DMS153 treated with DMSO at 0.1 percent for 48 hours (cell line): ENCODE data around the gene ARID1A.

Experiments
- DNase-seq: peaks from one replicate; lab custom pipeline; 2025; ENCODE audit not compliant: unreplicated experiment; lab: John Stamatoyannopoulos, UW

The ARID1A gene

GRCh38 chr1:26727476-26727875, 31.7 kb downstream of the ARID1A start:
- DNase-seq: no peak

DNA sequence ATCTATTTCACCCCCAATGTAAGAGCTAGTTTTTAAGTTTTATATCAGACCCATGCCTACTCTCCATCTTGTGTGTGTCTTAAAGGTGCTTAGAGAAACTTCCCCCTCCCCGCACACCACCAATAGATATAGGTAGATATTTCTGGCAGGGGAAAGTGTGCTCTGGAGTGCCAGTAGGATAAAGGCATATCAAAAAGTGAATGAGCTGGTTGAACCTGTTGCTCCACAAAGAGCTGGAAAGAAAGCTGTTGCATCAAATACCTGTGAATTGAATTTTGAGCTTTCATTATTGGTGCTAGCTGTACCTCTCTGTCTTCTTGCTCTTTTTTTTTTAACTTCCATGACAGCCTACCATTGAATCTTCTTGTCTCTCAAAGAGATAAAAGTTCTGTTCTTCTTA, 32.8 kb downstream of the ARID1A start:
- DNase-seq: no peak

- DNase-seq: no peak
Observed at GRCh38 chr1:26729633-26730032, 33.8 kb downstream of the ARID1A start.

DNA sequence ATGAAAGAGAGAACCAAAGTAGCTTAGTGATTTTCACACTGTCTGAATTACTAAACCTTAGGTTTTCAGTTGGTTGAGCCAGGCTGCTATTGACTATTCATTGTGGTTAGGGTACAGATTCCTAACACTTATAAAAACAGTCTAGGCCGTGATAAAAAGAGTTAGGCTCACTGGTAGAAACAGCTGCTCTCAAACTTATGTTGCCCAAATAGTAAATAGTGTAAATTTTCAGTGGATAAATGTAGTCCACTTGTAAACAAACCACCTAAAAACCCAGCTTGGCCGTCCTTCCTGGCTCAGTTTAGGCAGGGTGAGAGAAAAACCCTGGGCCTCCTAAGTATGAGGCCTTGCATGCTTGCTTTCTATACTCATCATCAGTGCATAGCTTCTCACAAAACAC, 34.9 kb downstream of the ARID1A start:
- DNase-seq: no peak

DNA sequence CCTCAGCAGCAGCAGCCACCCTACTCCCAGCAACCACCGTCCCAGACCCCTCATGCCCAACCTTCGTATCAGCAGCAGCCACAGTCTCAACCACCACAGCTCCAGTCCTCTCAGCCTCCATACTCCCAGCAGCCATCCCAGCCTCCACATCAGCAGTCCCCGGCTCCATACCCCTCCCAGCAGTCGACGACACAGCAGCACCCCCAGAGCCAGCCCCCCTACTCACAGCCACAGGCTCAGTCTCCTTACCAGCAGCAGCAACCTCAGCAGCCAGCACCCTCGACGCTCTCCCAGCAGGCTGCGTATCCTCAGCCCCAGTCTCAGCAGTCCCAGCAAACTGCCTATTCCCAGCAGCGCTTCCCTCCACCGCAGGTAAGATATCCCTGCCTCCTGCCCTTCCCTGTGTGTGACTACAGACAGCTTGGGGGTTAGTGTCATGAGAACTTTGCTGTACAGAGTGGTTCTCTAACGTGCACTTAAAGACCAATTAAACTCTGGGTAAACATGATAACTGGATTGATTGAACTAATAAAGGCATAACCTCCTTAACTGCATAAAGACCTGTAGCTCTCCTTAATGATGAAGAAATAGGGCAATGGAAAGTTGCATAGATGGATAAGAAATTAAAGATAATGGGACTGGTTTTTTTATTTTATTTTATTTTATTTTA, 35.6 kb downstream of the ARID1A start:
- DNase-seq: no peak

GRCh38 chr1:26733392-26733791, 37.6 kb downstream of the ARID1A start:
- no peak for DNase-seq

- DNase-seq: no peak
Observed at GRCh38 chr1:26733982-26734381, 38.2 kb downstream of the ARID1A start.

DNA sequence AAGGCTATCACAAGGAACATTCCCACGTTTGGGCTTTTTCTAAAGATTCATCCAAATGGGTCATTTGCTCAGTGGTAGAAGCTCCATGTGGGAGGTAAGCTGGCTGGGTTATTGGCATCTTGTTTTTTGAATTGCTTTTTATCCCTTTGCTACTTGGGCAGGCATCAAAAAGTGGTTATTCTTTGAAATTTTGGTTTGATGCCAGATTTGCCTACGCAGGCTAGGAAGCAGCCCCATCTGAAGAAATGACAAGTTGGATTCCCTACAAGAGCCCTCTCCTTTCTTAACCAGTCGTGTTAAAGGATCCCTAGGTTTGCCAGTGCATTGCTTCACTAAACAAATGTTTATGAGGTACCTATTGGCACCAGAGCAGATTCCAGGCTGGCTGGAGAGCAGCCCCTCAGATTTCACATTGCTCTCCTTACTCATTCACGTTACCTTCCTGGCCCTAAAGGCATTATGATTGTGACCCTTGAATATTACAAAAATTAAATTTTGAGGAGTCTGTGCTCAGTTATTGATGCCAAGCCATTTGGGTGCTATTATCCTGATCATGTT, 38.8 kb downstream of the ARID1A start:
- DNase-seq: no peak

DNA sequence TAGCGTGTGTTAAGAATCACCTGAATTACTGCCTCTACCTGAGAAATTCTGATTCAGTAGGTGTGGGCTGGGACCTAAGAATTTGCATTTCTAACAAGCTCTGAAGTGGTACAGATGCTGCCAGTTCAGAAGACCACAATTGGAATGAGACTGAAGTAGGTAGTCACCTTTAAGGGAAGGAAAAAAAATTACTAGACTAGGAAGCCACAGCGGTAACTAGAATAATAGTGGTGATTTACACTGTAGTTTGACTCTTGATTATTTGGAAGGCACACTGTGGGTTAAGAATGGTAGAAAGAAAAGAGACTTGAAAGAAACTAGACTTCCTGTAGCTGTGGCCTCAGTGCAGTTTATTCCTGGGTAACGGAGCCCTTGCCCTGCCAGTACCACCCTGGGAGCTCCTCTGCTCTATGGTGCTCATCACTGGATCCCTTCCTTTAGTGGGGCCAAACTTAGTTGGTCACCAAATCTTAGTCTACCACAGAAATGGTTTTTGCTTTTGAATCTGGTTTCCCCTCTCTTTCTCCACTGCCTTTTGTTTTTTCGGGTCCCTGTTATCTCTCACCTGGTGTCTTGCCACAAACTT, 43.6 kb downstream of the ARID1A start:
- DNase-seq: no peak

GRCh38 chr1:26740023-26740634, 44.3 kb downstream of the ARID1A start:
- no peak for DNase-seq

- no peak for DNase-seq
Observed at GRCh38 chr1:26740952-26741351, 45.1 kb downstream of the ARID1A start.

DNA sequence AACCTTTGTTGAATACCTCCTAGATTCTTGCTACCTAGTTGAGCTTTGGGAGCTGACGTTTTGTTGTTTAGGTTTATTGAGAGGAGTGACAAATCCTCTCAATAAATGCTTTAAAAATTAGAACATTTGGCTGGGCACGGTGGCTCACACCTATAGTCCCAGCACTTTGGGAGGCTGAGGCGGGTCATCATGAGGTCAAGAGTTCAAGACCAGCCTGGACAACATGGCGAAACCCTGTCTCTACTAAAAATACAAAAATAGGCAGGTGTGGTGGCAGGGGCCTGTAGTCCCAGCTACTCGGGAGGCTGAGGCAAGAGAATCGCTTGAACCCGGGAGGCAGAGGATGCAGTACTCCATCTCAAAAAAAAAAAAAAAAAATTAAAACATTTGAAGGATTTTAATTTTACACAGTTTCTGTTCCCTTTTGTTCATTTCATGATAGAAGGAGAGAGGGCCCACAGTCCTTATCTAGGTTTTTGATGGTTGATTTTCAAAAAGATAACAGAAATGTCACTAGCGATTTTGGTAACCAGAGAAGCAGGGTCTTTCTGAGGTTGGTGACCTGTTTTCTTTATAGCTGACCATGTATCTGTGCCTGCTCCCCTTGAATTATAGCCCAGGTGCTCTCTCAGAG, 47.7 kb downstream of the ARID1A start:
- no peak for DNase-seq

GRCh38 chr1:26744075-26744959, 48.5 kb downstream of the ARID1A start:
- DNase-seq: peak; percentile 96

DNA sequence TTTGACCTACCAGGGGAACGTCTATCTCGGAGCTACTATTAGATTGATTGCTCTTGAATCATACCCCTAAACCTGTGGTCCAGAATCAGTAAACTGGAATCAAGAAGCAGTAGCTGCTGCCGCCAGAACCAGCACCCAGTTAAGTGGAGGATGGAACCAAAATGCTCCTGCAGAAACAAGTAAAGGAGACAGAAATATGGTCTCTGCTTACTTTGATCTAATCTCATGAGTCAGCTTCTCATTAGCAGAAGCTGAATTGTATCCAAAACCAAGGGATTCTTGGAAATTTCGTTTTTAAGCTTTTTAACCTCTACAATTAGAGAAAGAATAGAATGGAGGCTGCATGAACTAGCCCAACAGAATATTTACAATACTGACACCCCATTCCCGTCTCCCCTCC, 49.4 kb downstream of the ARID1A start:
- no peak for DNase-seq

DNA sequence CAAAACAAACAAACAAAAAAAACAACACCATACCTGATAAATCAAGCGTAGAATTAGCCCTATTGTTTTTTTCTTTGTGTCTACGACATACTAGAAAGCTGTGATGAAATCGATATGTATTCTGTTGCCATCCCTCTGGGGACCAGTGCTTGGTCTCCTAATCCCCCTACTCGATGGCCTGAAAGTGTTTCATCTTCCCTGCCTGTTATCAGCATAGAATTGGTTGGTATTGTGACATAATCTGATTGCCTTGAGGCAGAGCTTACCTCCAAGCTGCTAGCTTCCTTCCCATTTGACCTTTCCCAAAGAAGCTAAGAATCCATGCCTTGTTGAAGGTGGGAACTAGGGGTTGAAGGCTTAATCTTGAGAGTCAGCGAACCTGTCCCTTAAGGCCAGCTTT, 51.2 kb downstream of the ARID1A start:
- no peak for DNase-seq

DNA sequence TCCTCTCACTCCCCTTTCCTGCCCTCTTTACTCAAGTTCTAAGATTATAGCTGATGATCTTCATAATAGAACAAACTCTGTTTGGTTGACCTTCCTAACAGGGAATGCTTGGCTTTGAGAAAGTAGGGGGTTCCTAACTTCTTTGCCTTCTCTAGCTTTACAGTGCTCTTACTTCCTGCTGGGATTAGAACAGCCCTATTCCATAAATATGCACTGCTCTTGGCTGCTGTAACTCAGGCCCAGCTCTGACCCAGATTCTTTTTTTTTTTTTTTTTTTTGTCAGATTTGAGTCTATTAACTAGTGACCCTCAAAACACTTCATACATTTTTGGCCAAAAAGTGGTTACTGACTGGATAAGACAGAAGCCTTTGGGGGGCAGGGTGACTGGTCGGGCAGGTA, 52.5 kb downstream of the ARID1A start:
- DNase-seq: no peak

DNA sequence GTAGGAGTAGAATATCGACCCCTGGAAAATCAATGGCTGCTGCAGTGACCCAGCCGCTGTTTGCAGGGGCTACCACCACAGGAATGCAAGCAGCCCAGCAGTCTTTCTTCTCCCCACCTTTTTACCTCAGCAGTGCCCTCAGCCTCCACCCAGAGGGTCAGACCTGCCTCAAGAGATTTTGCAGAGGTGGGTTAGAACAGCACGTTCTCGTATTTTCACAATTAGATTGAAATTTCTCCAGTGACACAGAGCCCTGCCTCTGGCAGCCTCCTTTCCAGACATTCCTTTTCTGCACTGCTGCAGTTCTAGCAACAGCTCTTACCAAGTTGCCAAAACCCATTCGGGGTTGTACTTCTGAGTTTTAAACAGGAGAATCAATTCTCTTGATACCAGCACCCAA, 53.6 kb downstream of the ARID1A start:
- no peak for DNase-seq

DNA sequence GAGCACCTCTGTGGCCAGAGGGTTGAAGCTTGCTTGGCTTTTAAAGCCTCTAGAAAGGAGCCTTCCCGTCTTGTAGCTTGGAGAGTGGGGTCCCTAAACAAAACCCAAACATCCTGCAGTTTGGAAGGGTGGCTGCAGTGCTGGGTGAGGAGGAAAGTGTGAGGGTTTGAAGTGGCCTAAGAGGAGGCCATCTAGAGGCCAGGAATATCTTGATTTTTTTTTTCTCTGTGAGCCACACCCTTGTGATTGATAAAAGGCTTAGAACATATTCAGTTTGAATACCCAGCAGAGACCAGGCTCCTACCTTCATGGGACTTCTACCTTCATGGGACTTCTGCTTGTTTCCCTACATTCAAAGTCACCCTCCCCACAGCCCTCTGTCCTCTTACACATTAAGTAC, 54.6 kb downstream of the ARID1A start:
- no peak for DNase-seq

- no peak for DNase-seq
Observed at GRCh38 chr1:26752519-26752918, 56.7 kb downstream of the ARID1A start.

- no peak for DNase-seq
Observed at GRCh38 chr1:26754086-26754874, 58.5 kb downstream of the ARID1A start.
